Liver (tissue), 3 donors: ENCODE results near the gene KHDC3L.

Experiments used
- ATF3 ChIP-seq: IDR thresholded peaks from 2 replicates; pipeline ENCODE4 v1.6.1; 2016; ENCODE audit warnings: antibody characterized with exemption
- CTCF ChIP-seq: fragments of 150-350 bp; IDR thresholded peaks from 2 replicates; pipeline ENCODE4 v1.5.1; 2017; ENCODE audit warnings: improper control_type of control experiment, low read depth, low read length; ENCODE audit not compliant: missing input control
- JUND ChIP-seq, 2 donors: IDR thresholded peaks; 2 replicates each; pipeline ENCODE4 v1.6.1; 2016; ENCODE audit warnings: antibody characterized with exemption in 2 of 2
- MAX ChIP-seq: IDR thresholded peaks from 2 replicates; pipeline ENCODE4 v1.6.1; 2016; ENCODE audit warnings: antibody characterized with exemption
- RAD21 ChIP-seq, 2 donors: IDR thresholded peaks; 2 replicates each; pipeline ENCODE4 v1.6.1; 2016; ENCODE audit warnings: antibody characterized with exemption in 2 of 2, mild to moderate bottlenecking in 2 of 2
- REST ChIP-seq: IDR thresholded peaks from 2 replicates; pipeline ENCODE4 v1.6.1; 2016; ENCODE audit warnings: antibody characterized with exemption, mild to moderate bottlenecking
- RXRA ChIP-seq, 2 donors: IDR thresholded peaks; 2 replicates each; pipeline ENCODE4 v1.6.1; 2017 to 2018; ENCODE audit warnings: antibody characterized with exemption in 2 of 2, mild to moderate bottlenecking in 1 of 2
- SP1 ChIP-seq: IDR thresholded peaks from 2 replicates; pipeline ENCODE4 v1.6.1; 2018; ENCODE audit warnings: antibody characterized with exemption, mild to moderate bottlenecking
- YY1 ChIP-seq: IDR thresholded peaks from 2 replicates; pipeline ENCODE4 v1.6.1; 2016; ENCODE audit warnings: antibody characterized with exemption, mild to moderate bottlenecking
- donor health status: healthy.
- donor health status: healthy.

- TF ChIP-seq YY1 (no peak), CTCF (no peak), RXRA (IDR thresholded peaks at IDR 0.05) (no peak), REST (no peak), RAD21 (IDR thresholded peaks at IDR 0.05) (no peak), JUND (IDR thresholded peaks at IDR 0.05) (no peak), ATF3 (no peak), SP1 (no peak), MAX (no peak)
Measured at GRCh38 chr6:73362869-73363536, 545 bp downstream of the KHDC3L start.
